HepG2 (cell line): ENCODE results near the gene ESF1. TPM values are rescaled to one million over a fixed set of nuclear protein-coding genes. Genes with fewer than 3 reads are reported as not detected.

ENCODE experiments used
- ATAC-seq: fragments of 200-7000 bp; cut with Tn5 transposase; 3 replicates; pipeline ENCODE4 v1.9.1; 2020; ENCODE audit warnings: mild to moderate bottlenecking, moderate library complexity
- BruUV-seq: library from RNA; stranded (reverse); fragments of 400-500 nt; replicated peaks from 2 replicates; lab custom pipeline; 2021; lab: Mats Ljungman, UMichigan
- CTCF ChIA-PET: fragments of 300-600 bp; formaldehyde crosslinking; extraction: SDS; loops from one replicate; lab custom pipeline; 2021; ENCODE audit warnings: low total read pairs, inconsistent platforms, low intra/inter-chr PET ratio; lab: Yijun Ruan, JAX
- POLR2A ChIA-PET: fragments of 350-600 bp; sonication (Branson Sonifier 250); formaldehyde crosslinking; loops from one replicate; lab custom pipeline; 2020; ENCODE audit warnings: antibody characterized with exemption, inconsistent platforms; lab: Yijun Ruan, JAX
- DNase-seq: peaks from one replicate; pipeline ENCODE4 v3.0.0-alpha.2; 2015; ENCODE audit warnings: low spot score
- FAIRE-seq: peaks from 3 replicates; lab custom pipeline; 2011; peaks lifted over from hg19 to GRCh38; lab: Jason Lieb, UNC
- H2AFZ ChIP-seq: one replicate; pipeline ENCODE4 v1.6.1; 2011; ENCODE audit warnings: low read length, inconsistent platforms
- H3K27ac ChIP-seq: fragments of 300-600 bp; 3 replicates; pipeline ENCODE4 v1.8.0; 2011; ENCODE audit warnings: mixed run types, mild to moderate bottlenecking, mixed read lengths, low read length, inconsistent platforms; ENCODE audit not compliant: insufficient read depth; ENCODE audit errors: extremely low read length
- H3K27me3 ChIP-seq, 2 experiments: fragments of 200-600 bp in 1 of 2; 2 replicates in 1 of 2; 3 replicates in 1 of 2; pipeline versions ENCODE4 v1.6.0 to v1.8.0; 2011; ENCODE audit warnings: low read length in 2 of 2, mild to moderate bottlenecking in 2 of 2, moderate library complexity in 2 of 2, inconsistent platforms in 1 of 2; ENCODE audit not compliant: insufficient read depth in 2 of 2, control insufficient read depth in 1 of 2
- H3K36me3 ChIP-seq, 2 experiments: fragments of 200-600 bp in 1 of 2; replicated peaks in 1 of 2; 2 replicates in 1 of 2; 3 replicates in 1 of 2; pipeline versions ENCODE4 v1.5.1 to v1.8.0; 2011; ENCODE audit warnings: low read length in 2 of 2, inconsistent platforms in 1 of 2; ENCODE audit not compliant: insufficient read depth in 2 of 2, control insufficient read depth in 1 of 2
- H3K4me1 ChIP-seq: 2 replicates; pipeline ENCODE4 v1.5.1; 2012; ENCODE audit warnings: low read length, inconsistent platforms; ENCODE audit not compliant: insufficient read depth
- H3K4me2 ChIP-seq: 2 replicates; pipeline ENCODE4 v1.6.0; 2011; ENCODE audit warnings: low read depth, low read length, inconsistent platforms
- H3K4me3 ChIP-seq, 3 experiments: fragments of 200-600 bp in 1 of 3; sonication (generic), shearing (Covaris generic) in 1 of 3; replicated peaks in 1 of 3; 2 replicates each; pipeline ENCODE4 v1.5.1; 2011 to 2016; ENCODE audit warnings: low read length in 3 of 3, inconsistent platforms in 2 of 3, low read depth in 2 of 3, mild to moderate bottlenecking in 2 of 3, control low read depth in 1 of 3, mixed read lengths in 1 of 3; ENCODE audit not compliant: insufficient read depth in 1 of 3
- H3K79me2 ChIP-seq: one replicate; pipeline ENCODE4 v1.6.1; 2011; ENCODE audit warnings: low read length, inconsistent platforms; ENCODE audit not compliant: insufficient read depth
- H3K9ac ChIP-seq: 2 replicates; pipeline ENCODE4 v1.6.0; 2011; ENCODE audit warnings: mild to moderate bottlenecking, low read depth, low read length, inconsistent platforms; ENCODE audit not compliant: insufficient read depth
- H3K9me3 ChIP-seq: 2 replicates; pipeline ENCODE4 v1.5.1; 2012; ENCODE audit warnings: mild to moderate bottlenecking, low read length
- H4K20me1 ChIP-seq: 2 replicates; pipeline ENCODE4 v1.6.0; 2011; ENCODE audit warnings: inconsistent platforms, mild to moderate bottlenecking, low read length, moderate library complexity; ENCODE audit not compliant: insufficient read depth
- ARHGAP35 ChIP-seq: sonication (generic); formaldehyde crosslinking; IDR thresholded peaks from 2 replicates; pipeline ENCODE4 v1.9.0; 2022; ENCODE audit warnings: mild to moderate bottlenecking, inconsistent platforms, moderate library complexity, missing genetic modification reagents, borderline replicate concordance
- ATF1 ChIP-seq: IDR thresholded peaks from 2 replicates; pipeline ENCODE4 v1.6.1; 2016; ENCODE audit warnings: mild to moderate bottlenecking, control low read depth
- HOXA7 ChIP-seq: sonication (generic); formaldehyde crosslinking; IDR thresholded peaks from 2 replicates; pipeline ENCODE4 v1.8.1; 2022; ENCODE audit warnings: mild to moderate bottlenecking, missing genetic modification reagents, moderate library complexity
- NFRKB ChIP-seq: fragments of 450-650 bp; IDR thresholded peaks from 2 replicates; pipeline ENCODE4 v1.6.1; 2017
- NONO ChIP-seq, 2 experiments: fragments of 450-650 bp in 1 of 2; sonication (generic) in 1 of 2; formaldehyde crosslinking in 1 of 2; IDR thresholded peaks in 1 of 2; conservative IDR thresholded peaks in 1 of 2; 2 replicates each; pipeline versions ENCODE4 v1.6.1 to v1.8.0; 2017 to 2022; ENCODE audit warnings: mild to moderate bottlenecking in 1 of 2, missing genetic modification reagents in 1 of 2, moderate library complexity in 1 of 2
- PAF1 ChIP-seq: IDR thresholded peaks from 2 replicates; pipeline ENCODE4 v1.6.1; 2016; ENCODE audit warnings: missing genetic modification reagents, missing compliant biosample characterization
- TEAD2 ChIP-seq: sonication (generic); formaldehyde crosslinking; IDR thresholded peaks from 2 replicates; pipeline ENCODE4 v1.9.0; 2021; ENCODE audit warnings: missing genetic modification reagents
- XBP1 ChIP-seq: sonication (generic); formaldehyde crosslinking; IDR thresholded peaks from 2 replicates; pipeline ENCODE4 v1.5.0; 2020; ENCODE audit warnings: missing genetic modification reagents
- ZBTB43 ChIP-seq: sonication (generic); formaldehyde crosslinking; conservative IDR thresholded peaks from 2 replicates; pipeline ENCODE4 v1.4.0; 2020; ENCODE audit warnings: missing genetic modification reagents
- ZNF296 ChIP-seq: sonication (generic); formaldehyde crosslinking; conservative IDR thresholded peaks from 2 replicates; pipeline ENCODE4 v1.5.0; 2020; ENCODE audit warnings: mild to moderate bottlenecking, missing genetic modification reagents
- WGBS: methylation state at CpG from one replicate; pipeline ENCODE4 v1.1.6; 2017; ENCODE audit warnings: low lambda C conversion rate; 5-methylcytosine and 5-hydroxymethylcytosine counted together
- in situ Hi-C: cut with HindIII; loops from 2 replicates; pipeline ENCODE4 v1.10.0; 2017; ENCODE audit warnings: low pct_unique_long_range_greater_than_20kb; ENCODE audit not compliant: extremely low pct_ligation_motif_present
- intact Hi-C: fragments of 100-400 bp; cut with micrococcal nuclease; formaldehyde crosslinking; loops from one replicate; pipeline ENCODE4 v1.10.0; 2022; ENCODE audit not compliant: unreplicated experiment
- polyA plus RNA-seq, 8 experiments: library from polyadenylated mRNA; depleted of rRNA in 3 of 8; stranded (reverse) in 7 of 8; unstranded in 1 of 8; fragments of >200 nt; fragmentation: Illumina TruSeq in 4 of 8; extraction: Trizol in 4 of 8; gene quantifications; 2 replicates each; pipeline versions ENCODE4 v1.2.1 to v1.2.3, GENCODE V29; 2011 to 2016; ENCODE audit warnings: low read depth in 4 of 8, missing spikeins in 1 of 8, mixed read lengths in 1 of 8; ENCODE audit not compliant: insufficient read depth in 1 of 8
- total RNA-seq, 5 experiments: library from RNA; depleted of rRNA; stranded (reverse); fragments of >200 nt; fragmentation: Illumina TruSeq; extraction: Trizol; gene quantifications; 2 replicates each; pipeline ENCODE4 v1.2.3, GENCODE V29; 2016; ENCODE audit warnings: low read depth in 1 of 5
- TF ChIP-seq, protein P1 (sequence below), 2 experiments: sonication (generic) in 1 of 2; formaldehyde crosslinking in 1 of 2; IDR thresholded peaks; 2 replicates each; pipeline versions ENCODE4 v1.5.1 to v1.6.1; 2011 to 2020; ENCODE audit warnings: borderline replicate concordance in 1 of 2, low read depth in 1 of 2, low read length in 1 of 2, mild to moderate bottlenecking in 1 of 2, missing genetic modification reagents in 1 of 2, moderate library complexity in 1 of 2

Gene ESF1
- total and polyA plus RNA-seq, 2 of the 13 experiments (the other 11 are each of a cell fraction or from before 2014, with no cell fraction given) = 7.3 to 66.9 TPM

DNA sequence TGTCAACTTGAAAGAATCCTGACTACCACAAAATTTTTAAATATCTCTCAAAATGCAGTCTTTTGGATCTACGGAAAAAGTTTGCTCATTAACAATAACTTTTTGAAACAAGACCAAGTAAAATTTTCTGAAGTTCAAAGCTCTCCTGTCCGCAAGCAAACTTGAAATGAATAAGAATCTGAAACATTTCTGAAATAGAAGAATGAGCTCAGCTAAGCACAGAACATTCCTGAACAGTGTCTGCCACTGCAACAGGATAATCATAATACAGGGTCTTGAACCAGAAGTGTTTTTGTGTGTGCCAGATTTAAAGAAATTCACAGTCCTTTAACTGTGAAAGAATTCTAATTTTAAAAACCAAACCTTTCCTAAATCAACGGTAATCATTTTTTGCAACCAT lies 96.9 kb downstream of the ESF1 start:
- ATAC-seq (no peak), DNase-seq (no peak), FAIRE-seq (no peak)
- in situ Hi-C loops (no loop called here), intact Hi-C loops (loop anchor here (10.0 kb wide), 1 partner anchor 353 kb away; no protein-coding TSS in a partner anchor)
- Histone ChIP-seq H4K20me1 (no peaks in the 10 kb centered on the region), H3K36me3 (no peaks in the 10 kb centered on the region), H3K27me3 (no peaks in the 10 kb centered on the region), H3K9ac (no peak overlapping the region), H3K4me2 (no peak overlapping the region), H3K27ac (no peak overlapping the region), H3K9me3 (no peaks in the 10 kb centered on the region), H2AFZ (no peak overlapping the region), H3K4me3 (no peak overlapping the region), H3K4me1 (peaks cover 39% of the 10 kb centered on the region), H3K79me2 (no peaks in the 10 kb centered on the region)
- ChIA-PET POLR2A (no interaction called here), CTCF (no interaction called here)
- WGBS = 55% methylated on average over 3 of the region's 3 CpGs
- BruUV-seq = no TSS peak
- TF ChIP-seq ATF1 (CRISPR knock-in tag) (0 out of 2 replicates have a peak, but pooled peaks have one; percentile 19), NFRKB (no peak)

GRCh38 chr20:13685623-13686022 lies 99.1 kb downstream of the ESF1 start:
- no peak for ATAC-seq
- Histone ChIP-seq H3K4me2 (no peak overlapping the region), H2AFZ (no peak overlapping the region), H3K36me3 (no peaks in the 10 kb centered on the region), H3K27ac (no peak overlapping the region), H3K79me2 (no peaks in the 10 kb centered on the region), H3K9me3 (no peaks in the 10 kb centered on the region), H3K4me3 (no peak overlapping the region), H4K20me1 (no peaks in the 10 kb centered on the region), H3K27me3 (no peaks in the 10 kb centered on the region), H3K4me1 (peaks cover 30% of the 10 kb centered on the region), H3K9ac (no peak overlapping the region)
- WGBS = 43% methylated on average over 2 of the region's 2 CpGs
- ChIA-PET CTCF (no interaction called here), POLR2A (interaction anchor here (0.8 kb wide), 1 partner anchor 7 kb away, joined by 3 read pairs; no protein-coding TSS in a partner anchor)
- DNase-seq = no peak
- intact Hi-C loops (loop anchor here (10.0 kb wide), 1 partner anchor 351 kb away; no protein-coding TSS in a partner anchor), in situ Hi-C loops (no loop called here)
- no peak for FAIRE-seq
- no TSS peak for BruUV-seq
- TF ChIP-seq PAF1 = no peak
- TF ChIP-seq HOXA7 (CRISPR knock-in tag) = no peak
- TF ChIP-seq, protein P1, sequence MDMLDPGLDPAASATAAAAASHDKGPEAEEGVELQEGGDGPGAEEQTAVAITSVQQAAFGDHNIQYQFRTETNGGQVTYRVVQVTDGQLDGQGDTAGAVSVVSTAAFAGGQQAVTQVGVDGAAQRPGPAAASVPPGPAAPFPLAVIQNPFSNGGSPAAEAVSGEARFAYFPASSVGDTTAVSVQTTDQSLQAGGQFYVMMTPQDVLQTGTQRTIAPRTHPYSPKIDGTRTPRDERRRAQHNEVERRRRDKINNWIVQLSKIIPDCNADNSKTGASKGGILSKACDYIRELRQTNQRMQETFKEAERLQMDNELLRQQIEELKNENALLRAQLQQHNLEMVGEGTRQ (IDR thresholded peaks at IDR 0.05; ENCODE audit: low read depth, low read length) = no peak
- TF ChIP-seq, protein P1 (CRISPR knock-in tag; IDR thresholded peaks at IDR 0.05; ENCODE audit: borderline replicate concordance) = no peak
- TF ChIP-seq ZNF296 = no peak
- 0 out of 2 replicates have a peak, but pooled peaks have one; percentile 51 for TF ChIP-seq NONO (IDR thresholded peaks at IDR 0.05)
- no peak for TF ChIP-seq NONO (CRISPR knock-in tag; conservative IDR thresholded peaks at IDR 0.05)
- TF ChIP-seq ARHGAP35 (CRISPR knock-in tag) = no peak
- TF ChIP-seq XBP1 (CRISPR knock-in tag) = no peak
- TF ChIP-seq TEAD2 (CRISPR knock-in tag) = no peak
- TF ChIP-seq ZBTB43 (CRISPR knock-in tag) = no peak
